Parathyroid adenoma (tissue), 2 donors: ENCODE results near the gene PLXNA4.

Experiments used
- H2AFZ ChIP-seq: fragments of 300-600 bp; sonication (generic); one replicate; pipeline ENCODE4 v1.7.0; 2017; ENCODE audit warnings: antibody characterized with exemption, mild to moderate bottlenecking
- H3K27ac ChIP-seq: fragments of 300-600 bp; sonication (generic); one replicate; pipeline ENCODE4 v1.7.0; 2017
- H3K27me3 ChIP-seq: fragments of 300-600 bp; sonication (generic); one replicate; pipeline ENCODE4 v1.7.0; 2017; ENCODE audit warnings: low read length; ENCODE audit not compliant: control insufficient read depth, insufficient read depth
- H3K36me3 ChIP-seq: fragments of 300-600 bp; sonication (generic); one replicate; pipeline ENCODE4 v1.7.0; 2017; ENCODE audit warnings: low read length; ENCODE audit not compliant: control insufficient read depth, insufficient read depth
- H3K4me1 ChIP-seq: fragments of 300-600 bp; sonication (generic); one replicate; pipeline ENCODE4 v1.7.0; 2017; ENCODE audit warnings: control low read depth
- H3K4me2 ChIP-seq: fragments of 300-600 bp; sonication (generic); one replicate; pipeline ENCODE4 v1.7.0; 2017; ENCODE audit warnings: low read length
- H3K4me3 ChIP-seq: fragments of 300-600 bp; sonication (generic); one replicate; pipeline ENCODE4 v1.7.0; 2017; ENCODE audit warnings: low read depth, low read length
- H3K79me2 ChIP-seq: fragments of 300-600 bp; sonication (generic); one replicate; pipeline ENCODE4 v1.7.0; 2017; ENCODE audit warnings: control low read depth
- H3K9ac ChIP-seq: fragments of 300-600 bp; sonication (generic); one replicate; pipeline ENCODE4 v1.7.0; 2017; ENCODE audit warnings: mild to moderate bottlenecking
- H3K9me3 ChIP-seq: fragments of 300-600 bp; sonication (generic); one replicate; pipeline ENCODE4 v1.7.0; 2017; ENCODE audit warnings: low read length; ENCODE audit not compliant: control insufficient read depth
- CTCF ChIP-seq: fragments of 300-600 bp; sonication (generic); IDR thresholded peaks from one replicate; pipeline ENCODE4 v1.7.0; 2017; ENCODE audit warnings: antibody characterized with exemption, mild to moderate bottlenecking
- donor health status: primary hyperparathyroidism.

PLXNA4 gene

GRCh38 chr7:132311733-132312132, 264.5 kb downstream of the PLXNA4 start:
- no peaks in the 10 kb centered on the region for H3K36me3 ChIP-seq
- no peak overlapping the region for H3K9ac ChIP-seq
- no peak overlapping the region for H3K4me2 ChIP-seq
- no peak overlapping the region for H3K27ac ChIP-seq
- H3K9me3 ChIP-seq, result no peaks in the 10 kb centered on the region
- H3K4me3 ChIP-seq, result no peak overlapping the region
- H2AFZ ChIP-seq, result no peak overlapping the region
- TF ChIP-seq CTCF, result no peak
- no peaks in the 10 kb centered on the region for H3K27me3 ChIP-seq
- H3K4me1 ChIP-seq, result no peaks in the 10 kb centered on the region
- H3K79me2 ChIP-seq, result no peaks in the 10 kb centered on the region

- H3K79me2 ChIP-seq, result no peaks in the 10 kb centered on the region
- no peaks in the 10 kb centered on the region for H3K36me3 ChIP-seq
- H3K9me3 ChIP-seq, result no peaks in the 10 kb centered on the region
- H3K27me3 ChIP-seq, result no peaks in the 10 kb centered on the region
- no peak overlapping the region for H3K9ac ChIP-seq
- TF ChIP-seq CTCF, result no peak
- no peak overlapping the region for H2AFZ ChIP-seq
- no peak overlapping the region for H3K4me2 ChIP-seq
- H3K4me1 ChIP-seq, result no peaks in the 10 kb centered on the region
- no peak overlapping the region for H3K27ac ChIP-seq
- no peak overlapping the region for H3K4me3 ChIP-seq
Observed at GRCh38 chr7:132309102-132309805, 267.0 kb downstream of the PLXNA4 start.

GRCh38 chr7:132307465-132307864, 268.8 kb downstream of the PLXNA4 start:
- H3K36me3 ChIP-seq, result no peaks in the 10 kb centered on the region
- TF ChIP-seq CTCF, result no peak
- no peak overlapping the region for H3K4me2 ChIP-seq
- H3K27ac ChIP-seq, result no peak overlapping the region
- no peaks in the 10 kb centered on the region for H3K27me3 ChIP-seq
- H3K9ac ChIP-seq, result no peak overlapping the region
- H3K4me1 ChIP-seq, result no peaks in the 10 kb centered on the region
- H2AFZ ChIP-seq, result no peak overlapping the region
- no peaks in the 10 kb centered on the region for H3K9me3 ChIP-seq
- H3K4me3 ChIP-seq, result no peak overlapping the region
- H3K79me2 ChIP-seq, result no peaks in the 10 kb centered on the region

- Histone ChIP-seq H3K4me2 (no peak overlapping the region), H3K27me3 (no peaks in the 10 kb centered on the region), H3K4me3 (no peak overlapping the region), H3K9ac (no peak overlapping the region), H3K36me3 (no peaks in the 10 kb centered on the region), H3K27ac (no peak overlapping the region), H3K9me3 (no peaks in the 10 kb centered on the region), H3K79me2 (no peaks in the 10 kb centered on the region), H3K4me1 (no peaks in the 10 kb centered on the region), H2AFZ (no peak overlapping the region)
- TF ChIP-seq CTCF, result no peak
Observed at GRCh38 chr7:132300599-132301277, 275.5 kb downstream of the PLXNA4 start.
